Motor neuron (in vitro differentiated cells): ENCODE measurements around the gene GINS1. TPM values are rescaled to one million over a fixed set of nuclear protein-coding genes. Genes with fewer than 3 reads are reported as not detected.
"Not testable (repeated sequence)": the region's sequence is repeated elsewhere in the genome, so short reads cannot be mapped to it uniquely, and the experiment has no call there.

Source experiments
- ATAC-seq, 8 experiments: fragments of 200-7000 bp; cut with Tn5 transposase; replicated peaks in 6 of 8; 2 replicates each; pipeline ENCODE4 v1.8.0; 2021; ENCODE audit warnings: mild to moderate bottlenecking in 8 of 8, moderate library complexity in 8 of 8
- H3K27ac ChIP-seq, 2 donors: fragments of 250-450 bp; sonication (Bioruptor Pico); 2 replicates each; pipeline ENCODE4 v1.9.0; 2021; ENCODE audit warnings: antibody characterized with exemption in 2 of 2, mild to moderate bottlenecking in 2 of 2, moderate library complexity in 1 of 2
- H3K4me1 ChIP-seq, 2 donors: fragments of 250-450 bp; sonication (Bioruptor Pico); replicated peaks in 1 of 2; 2 replicates each; pipeline ENCODE4 v1.6.1; 2021; ENCODE audit warnings: antibody characterized with exemption in 2 of 2, mild to moderate bottlenecking in 2 of 2, moderate library complexity in 1 of 2
- H3K4me3 ChIP-seq, 5 donors: fragments of 250-450 bp; sonication (Bioruptor Pico); 2 replicates each; pipeline ENCODE4 v1.9.0; 2021; ENCODE audit warnings: antibody characterized with exemption in 5 of 5, mild to moderate bottlenecking in 5 of 5, moderate library complexity in 4 of 5
- WGBS, 10 experiments: fragments of 450-650 bp; shearing (Covaris generic); methylation state at CpG; one replicate each; pipeline ENCODE4 v1.0.0; 2022; 5-methylcytosine and 5-hydroxymethylcytosine counted together
- in situ Hi-C, 9 experiments: fragments of 400-800 bp; cut with MboI; loops; one replicate each; pipeline ENCODE4 v1.15.0; 2021; ENCODE audit warnings: low sequenced_read_pairs in 9 of 9, low pct_unique_long_range_greater_than_20kb in 2 of 9; ENCODE audit not compliant: unreplicated experiment in 9 of 9
- total RNA-seq, 8 experiments: library from RNA; unstranded; fragments of 300-600 nt; gene quantifications; 2 replicates each; pipeline versions ENCODE4 v1.2.3 to v1.2.4, GENCODE V29; 2022

The GINS1 gene
- total RNA-seq, 8 experiments from 2014 or later, result 0.71 to 29.1 (median 4.5) TPM

GRCh38 chr20:25461281-25461650 is 53.8 kb downstream of the GINS1 start:
- in situ Hi-C loops, result no loop called here
- Histone ChIP-seq H3K4me1 (no peaks in the 10 kb centered on the region), H3K27ac (no peak overlapping the region), H3K4me3 (no peak overlapping the region)
- WGBS, 10 experiments, result 33 to 100% (median 86%) methylated on average over 1 to 4 of the region's 9 CpGs; no CpG with 5 or more reads in 4 of the 10 experiments
- no peak for ATAC-seq

- in situ Hi-C loops, result no loop called here
Observed at GRCh38 chr20:25461786-25462545, 54.5 kb downstream of the GINS1 start.

GRCh38 chr20:25464501-25465242 is 57.2 kb downstream of the GINS1 start:
- 18 to 100% (median 90%) methylated on average over 2 to 11 of the region's 13 CpGs; no CpG with 5 or more reads in 1 of the 10 experiments for WGBS, 10 experiments
- ATAC-seq, result peak in 1 of 8 experiments; percentile 40
- in situ Hi-C loops, result no loop called here

More at GRCh38 chr20:25461786-25462545, 54.5 kb downstream of the GINS1 start:
- no peak overlapping the region for H3K4me3 ChIP-seq
- 75 to 96% (median 85%) methylated on average over 4 to 15 of the region's 18 CpGs; no CpG with 5 or more reads in 2 of the 10 experiments for WGBS, 10 experiments
- H3K4me1 ChIP-seq, result no peaks in the 10 kb centered on the region
- H3K27ac ChIP-seq, result no peak overlapping the region
- ATAC-seq, result no peak

GRCh38 chr20:25465243-25466135 is 58.0 kb downstream of the GINS1 start:
- H3K27ac ChIP-seq, result no peak overlapping the region
- no peak for ATAC-seq
- H3K4me1 ChIP-seq, result no peaks in the 10 kb centered on the region
- in situ Hi-C loops, result no loop called here
- WGBS, 10 experiments, result 40 to 100% (median 95%) methylated on average over 1 to 7 of the region's 15 CpGs; no CpG with 5 or more reads in 2 of the 10 experiments
- no peak overlapping the region for H3K4me3 ChIP-seq

More at GRCh38 chr20:25464501-25465242, 57.2 kb downstream of the GINS1 start:
- no peak overlapping the region for H3K4me3 ChIP-seq
- H3K4me1 ChIP-seq, result no peaks in the 10 kb centered on the region
- H3K27ac ChIP-seq, result no peak overlapping the region

GRCh38 chr20:25466846-25467245 is 59.4 kb downstream of the GINS1 start:
- H3K4me3 ChIP-seq, result no peak overlapping the region
- H3K27ac ChIP-seq, result no peak overlapping the region
- no peaks in the 10 kb centered on the region for H3K4me1 ChIP-seq
- 70 to 100% (median 94%) methylated on average over 1 to 5 of the region's 7 CpGs; no CpG with 5 or more reads in 5 of the 10 experiments for WGBS, 10 experiments
- in situ Hi-C loops, result no loop called here
- ATAC-seq, result no peak

GRCh38 chr20:25467441-25467840 is 60.0 kb downstream of the GINS1 start:
- no peak for ATAC-seq
- Histone ChIP-seq H3K4me3 (no peak overlapping the region), H3K4me1 (no peaks in the 10 kb centered on the region), H3K27ac (no peak overlapping the region)
- in situ Hi-C loops, result no loop called here
- 79 to 100% (median 97%) methylated on average over 1 to 7 of the region's 8 CpGs; no CpG with 5 or more reads in 3 of the 10 experiments for WGBS, 10 experiments

- 86% methylated on average over 2 of the region's 18 CpGs; no CpG with 5 or more reads in 9 of the 10 experiments for WGBS, 10 experiments
- Histone ChIP-seq H3K27ac (no peak overlapping the region), H3K4me1 (no peaks in the 10 kb centered on the region), H3K4me3 (no peak overlapping the region)
- in situ Hi-C loops, result no loop called here
- ATAC-seq, result no peak
Observed at GRCh38 chr20:25468126-25469075, 60.9 kb downstream of the GINS1 start.

- Histone ChIP-seq H3K4me1 (no peaks in the 10 kb centered on the region), H3K4me3 (no peak overlapping the region), H3K27ac (no peak overlapping the region)
- ATAC-seq, result no peak
- in situ Hi-C loops, result no loop called here
- WGBS, 10 experiments, result 83 to 96% (median 87%) methylated on average over 2 to 10 of the region's 13 CpGs; no CpG with 5 or more reads in 7 of the 10 experiments
Observed at GRCh38 chr20:25469558-25469957, 62.1 kb downstream of the GINS1 start.

- WGBS, 10 experiments, result 61 to 90% (median 77%) methylated on average over 2 to 7 of the region's 13 CpGs; no CpG with 5 or more reads in 4 of the 10 experiments
- no peak overlapping the region for H3K4me3 ChIP-seq
- in situ Hi-C loops, result no loop called here
- no peaks in the 10 kb centered on the region for H3K4me1 ChIP-seq
- peak in 4 of 8 experiments; percentile 42 to 61 (median 52) for ATAC-seq
- no peak overlapping the region for H3K27ac ChIP-seq
Observed at GRCh38 chr20:25470045-25470444, 62.6 kb downstream of the GINS1 start.

GRCh38 chr20:25471020-25471419 is 63.5 kb downstream of the GINS1 start:
- no peak overlapping the region for H3K4me3 ChIP-seq
- ATAC-seq, result no peak
- WGBS, 10 experiments, result 71 to 100% (median 92%) methylated on average over 1 to 5 of the region's 7 CpGs; no CpG with 5 or more reads in 2 of the 10 experiments
- no peak overlapping the region for H3K27ac ChIP-seq
- in situ Hi-C loops, result no loop called here
- H3K4me1 ChIP-seq, result no peaks in the 10 kb centered on the region

GRCh38 chr20:25473297-25473696 is 65.8 kb downstream of the GINS1 start:
- in situ Hi-C loops, result not testable (repeated sequence)

More at GRCh38 chr20:25473297-25473696, 65.8 kb downstream of the GINS1 start:
- not testable (repeated sequence) for H3K27ac ChIP-seq, H3K4me3 ChIP-seq, ATAC-seq, H3K4me1 ChIP-seq
- WGBS, 10 experiments, result 80 to 100% (median 100%) methylated on average over 1 to 2 of the region's 2 CpGs; no CpG with 5 or more reads in 2 of the 10 experiments
